22Rv1 (cell line): Measurements from ENCODE around the gene GID8.
"Not testable (repeated sequence)": the region's sequence is repeated elsewhere in the genome, so short reads cannot be mapped to it uniquely, and the experiment has no call there.

Experiments used
- H3K27ac ChIP-seq: fragments of 450-650 bp; 2 replicates; pipeline ENCODE4 v1.5.1; 2017
- ZFX ChIP-seq: fragments of 450-650 bp; IDR thresholded peaks from 2 replicates; pipeline ENCODE4 v1.6.1; 2017; ENCODE audit warnings: antibody characterized with exemption, borderline replicate concordance
- TF ChIP-seq, protein P1 (sequence below): fragments of 450-650 bp; IDR thresholded peaks from 2 replicates; pipeline ENCODE4 v1.5.1; 2017; ENCODE audit warnings: mild to moderate bottlenecking

Gene GID8

DNA sequence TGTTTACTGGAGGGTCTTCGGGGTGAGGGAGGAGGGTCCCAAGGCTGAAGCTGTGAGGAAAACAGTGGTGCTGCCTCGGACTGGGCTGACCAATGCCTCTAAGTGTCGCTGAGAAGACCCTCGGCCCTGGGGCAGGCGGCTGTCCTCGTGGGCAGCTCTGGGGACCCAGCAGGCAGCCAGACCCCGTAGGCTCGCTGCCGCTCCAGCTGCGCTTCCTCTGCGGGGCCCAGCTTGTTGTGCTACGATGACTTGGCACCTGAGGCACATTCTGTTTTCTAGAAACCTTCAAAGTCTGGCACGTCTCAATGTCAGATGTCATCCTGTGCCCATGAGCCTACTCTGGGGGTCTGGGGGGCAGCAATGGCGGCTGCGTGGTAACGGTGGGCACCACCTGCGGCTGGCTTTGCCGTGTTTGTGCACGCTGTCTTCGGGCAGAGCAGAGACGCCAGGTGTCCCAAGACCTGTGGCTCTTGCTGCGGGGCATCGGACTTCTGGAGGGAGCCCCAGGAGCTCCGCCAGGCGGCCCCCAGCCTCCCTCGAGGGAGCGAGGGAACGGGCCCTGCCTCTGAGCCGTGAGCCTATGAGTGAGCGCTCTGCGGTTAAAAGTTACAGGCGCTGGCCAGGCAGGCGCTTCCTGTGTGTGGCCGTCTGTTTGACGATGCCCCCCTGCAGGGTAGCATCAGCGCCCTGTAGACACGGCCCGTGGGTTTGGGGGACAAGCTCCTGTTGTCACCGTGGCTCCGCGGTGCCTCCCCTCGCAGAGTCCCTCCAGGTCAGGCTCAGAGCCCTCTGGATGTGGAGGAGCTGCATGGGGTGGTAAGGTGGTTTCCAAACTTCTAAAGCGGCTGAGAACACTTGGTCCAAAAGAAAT is 21.4 kb downstream of the GID8 start:
- TF ChIP-seq, protein P1, sequence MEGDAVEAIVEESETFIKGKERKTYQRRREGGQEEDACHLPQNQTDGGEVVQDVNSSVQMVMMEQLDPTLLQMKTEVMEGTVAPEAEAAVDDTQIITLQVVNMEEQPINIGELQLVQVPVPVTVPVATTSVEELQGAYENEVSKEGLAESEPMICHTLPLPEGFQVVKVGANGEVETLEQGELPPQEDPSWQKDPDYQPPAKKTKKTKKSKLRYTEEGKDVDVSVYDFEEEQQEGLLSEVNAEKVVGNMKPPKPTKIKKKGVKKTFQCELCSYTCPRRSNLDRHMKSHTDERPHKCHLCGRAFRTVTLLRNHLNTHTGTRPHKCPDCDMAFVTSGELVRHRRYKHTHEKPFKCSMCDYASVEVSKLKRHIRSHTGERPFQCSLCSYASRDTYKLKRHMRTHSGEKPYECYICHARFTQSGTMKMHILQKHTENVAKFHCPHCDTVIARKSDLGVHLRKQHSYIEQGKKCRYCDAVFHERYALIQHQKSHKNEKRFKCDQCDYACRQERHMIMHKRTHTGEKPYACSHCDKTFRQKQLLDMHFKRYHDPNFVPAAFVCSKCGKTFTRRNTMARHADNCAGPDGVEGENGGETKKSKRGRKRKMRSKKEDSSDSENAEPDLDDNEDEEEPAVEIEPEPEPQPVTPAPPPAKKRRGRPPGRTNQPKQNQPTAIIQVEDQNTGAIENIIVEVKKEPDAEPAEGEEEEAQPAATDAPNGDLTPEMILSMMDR: no peak
- no peak for TF ChIP-seq ZFX
- H3K27ac ChIP-seq: no peak overlapping the region

DNA sequence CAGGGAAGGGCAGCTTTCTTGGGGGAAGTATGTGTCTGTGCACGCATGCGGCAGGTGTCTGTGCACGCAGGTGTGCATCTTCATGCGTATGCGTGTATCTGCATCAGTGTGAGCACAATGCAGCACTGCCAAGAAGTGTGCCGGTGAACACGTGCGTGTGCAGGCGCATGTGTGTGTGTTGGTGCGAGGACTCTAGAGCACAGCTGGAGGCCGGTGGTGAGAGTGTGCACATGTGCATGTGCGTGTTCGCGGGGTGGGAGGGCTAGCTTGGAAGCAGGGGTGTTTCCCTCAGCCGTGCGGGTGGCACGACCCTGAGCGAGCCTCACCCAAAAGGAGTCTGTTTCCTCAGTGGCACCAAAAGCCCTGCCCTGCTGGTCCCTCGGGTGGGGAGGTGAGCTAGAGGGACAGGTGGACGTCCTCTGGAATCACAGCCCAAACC is 22.1 kb downstream of the GID8 start:
- H3K27ac ChIP-seq: no peak overlapping the region
- TF ChIP-seq, protein P1: no peak
- no peak for TF ChIP-seq ZFX

DNA sequence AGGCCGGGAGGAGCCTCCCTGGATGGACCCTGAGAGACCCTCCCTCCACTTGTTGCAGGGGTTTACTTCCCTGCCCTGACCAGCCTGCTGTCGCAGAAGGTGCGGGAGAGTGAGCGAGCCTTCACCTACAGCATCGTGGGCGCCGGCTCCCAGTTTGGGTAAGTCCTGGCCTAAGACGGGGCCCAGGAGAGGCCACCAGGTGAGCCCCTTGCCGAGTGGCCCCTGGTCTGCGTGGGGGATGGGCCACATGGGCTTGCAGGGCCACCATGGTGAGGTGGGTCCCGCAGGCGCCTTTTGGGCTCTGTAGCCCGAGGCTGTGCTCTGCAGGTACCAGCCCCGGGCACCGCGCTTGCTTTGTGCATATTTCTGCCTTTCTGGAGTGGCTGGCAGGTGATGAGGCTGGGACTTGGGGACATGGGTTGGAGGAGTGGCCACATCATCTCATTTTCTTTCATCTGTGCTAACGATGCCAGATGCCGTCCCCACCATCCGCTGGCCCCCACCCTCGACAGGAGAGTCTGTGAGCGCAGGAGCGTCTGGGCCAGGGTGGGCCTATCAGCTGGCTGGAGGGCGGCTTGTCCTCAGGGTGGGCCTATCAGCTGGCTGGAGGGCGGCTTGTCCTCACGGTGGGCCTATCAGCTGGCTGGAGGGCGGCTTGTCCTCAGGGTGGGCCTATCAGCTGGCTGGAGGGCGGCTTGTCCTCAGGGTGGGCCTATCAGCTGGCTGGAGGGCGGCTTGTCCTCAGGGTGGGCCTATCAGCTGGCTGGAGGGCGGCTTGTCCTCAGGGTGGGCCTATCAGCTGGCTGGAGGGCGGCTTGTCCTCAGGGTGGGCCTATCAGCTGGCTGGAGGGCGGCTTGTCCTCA is 22.7 kb downstream of the GID8 start:
- H3K27ac ChIP-seq: not testable (repeated sequence)

DNA sequence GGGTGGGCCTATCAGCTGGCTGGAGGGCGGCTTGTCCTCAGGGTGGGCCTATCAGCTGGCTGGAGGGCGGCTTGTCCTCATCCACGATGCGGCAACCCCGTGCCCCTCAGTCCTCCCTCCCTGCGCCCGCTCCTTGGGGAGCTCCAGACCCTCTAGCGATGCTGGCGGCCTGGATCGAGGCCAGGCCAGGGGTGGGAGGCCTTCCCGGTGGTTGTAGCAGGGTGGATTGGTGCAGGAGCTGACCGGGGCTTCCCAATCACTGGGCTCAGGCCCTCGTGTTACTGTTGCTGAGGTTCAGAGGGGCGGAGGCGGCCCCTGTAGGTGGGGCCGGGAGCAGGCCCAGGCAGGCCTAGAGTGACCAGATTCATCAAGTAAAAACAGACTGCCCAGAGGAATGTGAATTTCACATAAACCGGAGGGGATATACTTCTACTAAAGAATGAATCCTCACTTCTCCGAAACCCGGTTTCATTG is 23.4 kb downstream of the GID8 start:
- H3K27ac ChIP-seq: no peak overlapping the region
- TF ChIP-seq ZFX: no peak
- TF ChIP-seq, protein P1: no peak

DNA sequence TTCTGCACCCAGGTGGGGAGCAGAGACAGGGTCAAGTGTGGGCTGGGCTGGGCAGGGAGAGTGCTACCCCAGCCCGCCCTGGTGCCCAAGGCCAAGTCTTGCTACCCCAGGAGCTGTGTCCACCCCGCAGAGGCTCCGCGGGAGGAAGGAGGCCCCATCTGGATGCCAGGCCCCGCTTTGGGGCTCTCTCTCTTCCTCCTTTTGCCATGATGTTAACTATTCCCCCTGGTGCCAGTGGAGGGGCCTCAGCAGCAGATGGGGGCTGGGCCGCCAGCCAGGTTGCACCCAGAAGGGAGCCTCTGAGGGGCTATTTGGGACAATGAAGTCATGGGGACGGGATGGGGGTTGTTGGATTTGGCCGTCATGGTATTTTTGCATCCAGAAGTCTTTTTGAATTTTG is 23.9 kb downstream of the GID8 start:
- TF ChIP-seq, protein P1: no peak
- no peak for TF ChIP-seq ZFX
- H3K27ac ChIP-seq: no peak overlapping the region

DNA sequence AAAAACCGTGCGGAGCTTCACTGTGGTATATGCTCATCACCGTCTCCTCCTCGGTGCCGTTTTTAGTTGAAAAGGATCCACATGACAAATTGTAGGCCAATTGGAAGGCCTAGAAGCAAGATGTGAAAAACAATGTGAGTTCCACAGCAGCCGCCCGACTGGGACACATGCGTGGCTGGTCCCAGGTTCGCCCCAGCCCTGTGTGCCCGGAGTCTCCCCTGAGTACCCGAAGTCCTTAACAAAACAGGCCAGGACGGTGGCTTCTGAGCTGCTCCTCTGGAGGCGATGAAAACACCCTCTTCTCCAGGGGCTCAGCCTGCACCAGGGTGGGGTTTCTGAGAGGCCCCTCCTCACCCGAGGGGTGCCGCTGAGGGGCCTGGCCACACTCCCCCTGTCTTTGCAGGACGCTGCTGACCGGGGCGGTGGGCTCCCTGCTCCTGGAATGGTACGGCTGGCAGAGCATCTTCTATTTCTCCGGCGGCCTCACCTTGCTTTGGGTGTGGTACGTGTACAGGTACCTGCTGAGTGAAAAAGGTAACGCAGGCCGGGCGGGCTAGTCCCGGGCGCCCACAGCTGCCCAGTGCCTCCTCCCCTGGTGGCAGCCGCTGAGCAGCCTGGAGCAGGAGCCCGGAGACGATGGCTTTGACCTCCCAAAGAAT is 24.4 kb downstream of the GID8 start:
- TF ChIP-seq, protein P1: no peak
- no peak for TF ChIP-seq ZFX
- no peak overlapping the region for H3K27ac ChIP-seq

DNA sequence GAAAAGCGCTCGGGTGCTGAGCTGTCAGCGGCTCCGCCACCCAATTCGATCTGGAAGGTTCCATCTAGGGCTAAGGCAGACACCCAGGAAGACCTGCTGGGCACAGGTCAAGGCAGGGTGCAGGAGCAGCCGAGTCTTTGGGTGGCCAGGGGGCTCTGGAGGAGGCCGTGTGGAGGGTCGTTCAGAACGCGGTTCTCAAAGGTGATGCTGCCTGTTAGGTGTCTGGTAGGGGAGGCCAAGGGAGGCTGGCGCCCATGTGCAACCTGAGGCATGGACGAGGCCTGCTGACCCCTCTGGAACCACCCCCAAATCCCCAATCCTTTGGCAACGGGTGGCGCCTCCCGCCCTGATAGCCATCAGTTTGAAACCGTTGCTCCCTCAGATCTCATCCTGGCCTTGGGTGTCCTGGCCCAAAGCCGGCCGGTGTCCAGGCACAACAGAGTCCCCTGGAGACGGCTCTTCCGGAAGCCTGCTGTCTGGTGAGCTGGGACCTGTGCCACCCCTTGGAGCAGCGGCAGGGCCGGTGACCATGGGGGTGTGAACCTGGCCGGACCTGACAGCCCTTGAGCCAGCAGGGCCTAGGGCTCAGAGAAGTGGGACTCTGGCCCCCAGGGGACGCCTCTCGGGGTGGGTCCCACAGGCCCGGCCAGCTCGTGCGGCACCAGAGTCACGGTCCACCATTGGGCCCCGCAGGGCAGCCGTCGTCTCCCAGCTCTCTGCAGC is 25.1 kb downstream of the GID8 start:
- no peak for TF ChIP-seq ZFX
- TF ChIP-seq, protein P1: no peak
- H3K27ac ChIP-seq: no peak overlapping the region
